ENCODE results near the gene PPP2R2C.

The PPP2R2C gene

GRCh38 chr4:6331018-6331417 is 141.4 kb downstream of the PPP2R2C start:
- no peak overlapping the region for H3K4me3 ChIP-seq (ENCODE audit: low read depth in 1 of 2, low read length in 2 of 2)
- no peak overlapping the region for H3K4me2 ChIP-seq (ENCODE audit: insufficient read depth, low read length)
- H3K27ac ChIP-seq (ENCODE audit: low read length) = no peak overlapping the region
- H2AFZ ChIP-seq (ENCODE audit: low read depth, low read length) = no peak overlapping the region
- no peak overlapping the region for H3K9ac ChIP-seq (ENCODE audit: low read depth, low read length)
- H3K27me3 ChIP-seq (ENCODE audit: insufficient read depth, low read length, poor library complexity) = no peaks in the 10 kb centered on the region
- ATAC-seq (ENCODE audit: insufficient read depth, low read depth) (no peak; the same call in 2 of the 3 replicates), DNase-seq (peak; percentile 29)
- TF ChIP-seq CTCF (IDR thresholded peaks at IDR 0.05; ENCODE audit: borderline replicate concordance, extremely low read depth, low read length, poor library complexity, severe bottlenecking) (peak; percentile 79), EZH2 (IDR thresholded peaks at IDR 0.05; ENCODE audit: borderline replicate concordance, low read depth, low read length, severe bottlenecking) (no peak)
- no peaks in the 10 kb centered on the region for H3K4me1 ChIP-seq (ENCODE audit: insufficient read depth, low read length)
- H4K20me1 ChIP-seq (ENCODE audit: insufficient read depth, low read length) = peaks cover 16% of the 10 kb centered on the region; the same call in 1 of the 2 replicates
- no peaks in the 10 kb centered on the region for H3K9me3 ChIP-seq (ENCODE audit: insufficient read depth, low read length, severe bottlenecking)
- no peaks in the 10 kb centered on the region for H3K36me3 ChIP-seq (ENCODE audit: insufficient read depth, low read length)
- no peaks in the 10 kb centered on the region for H3K79me2 ChIP-seq (ENCODE audit: insufficient read depth, low read length)

GRCh38 chr4:6330384-6330767 is 142.0 kb downstream of the PPP2R2C start:
- no peak overlapping the region for H3K4me3 ChIP-seq (ENCODE audit: low read depth in 1 of 2, low read length in 2 of 2)
- no peak overlapping the region for H3K27ac ChIP-seq (ENCODE audit: low read length)
- no peak for DNase-seq
- H3K36me3 ChIP-seq (ENCODE audit: insufficient read depth, low read length) = no peaks in the 10 kb centered on the region
- TF ChIP-seq EZH2 (IDR thresholded peaks at IDR 0.05; ENCODE audit: borderline replicate concordance, low read depth, low read length, severe bottlenecking) = no peak
- TF ChIP-seq CTCF (IDR thresholded peaks at IDR 0.05; ENCODE audit: borderline replicate concordance, extremely low read depth, low read length, poor library complexity, severe bottlenecking) = no peak
- no peaks in the 10 kb centered on the region for H3K27me3 ChIP-seq (ENCODE audit: insufficient read depth, low read length, poor library complexity)
- no peak overlapping the region for H3K4me2 ChIP-seq (ENCODE audit: insufficient read depth, low read length)
- H3K9ac ChIP-seq (ENCODE audit: low read depth, low read length) = no peak overlapping the region
- no peaks in the 10 kb centered on the region for H3K9me3 ChIP-seq (ENCODE audit: insufficient read depth, low read length, severe bottlenecking)
- no peak for ATAC-seq (ENCODE audit: insufficient read depth, low read depth)
- no peak overlapping the region for H2AFZ ChIP-seq (ENCODE audit: low read depth, low read length)
- peaks cover 16% of the 10 kb centered on the region; the same call in 1 of the 2 replicates for H4K20me1 ChIP-seq (ENCODE audit: insufficient read depth, low read length)
- no peaks in the 10 kb centered on the region for H3K4me1 ChIP-seq (ENCODE audit: insufficient read depth, low read length)
- no peaks in the 10 kb centered on the region for H3K79me2 ChIP-seq (ENCODE audit: insufficient read depth, low read length)

GRCh38 chr4:6329478-6330383 is 142.7 kb downstream of the PPP2R2C start:
- Histone ChIP-seq H4K20me1 (ENCODE audit: insufficient read depth, low read length) (peaks cover 16% of the 10 kb centered on the region; the same call in 1 of the 2 replicates), H3K27me3 (ENCODE audit: insufficient read depth, low read length, poor library complexity) (no peaks in the 10 kb centered on the region), H3K4me1 (ENCODE audit: insufficient read depth, low read length) (no peaks in the 10 kb centered on the region), H3K9ac (ENCODE audit: low read depth, low read length) (no peak overlapping the region), H3K79me2 (ENCODE audit: insufficient read depth, low read length) (no peaks in the 10 kb centered on the region), H3K9me3 (ENCODE audit: insufficient read depth, low read length, severe bottlenecking) (no peaks in the 10 kb centered on the region), H3K36me3 (ENCODE audit: insufficient read depth, low read length) (no peaks in the 10 kb centered on the region), H2AFZ (ENCODE audit: low read depth, low read length) (no peak overlapping the region), H3K27ac (ENCODE audit: low read length) (no peak overlapping the region), H3K4me3 (ENCODE audit: low read depth in 1 of 2, low read length in 2 of 2) (no peak overlapping the region), H3K4me2 (ENCODE audit: insufficient read depth, low read length) (no peak overlapping the region)
- TF ChIP-seq EZH2 (IDR thresholded peaks at IDR 0.05; ENCODE audit: borderline replicate concordance, low read depth, low read length, severe bottlenecking) = no peak
- TF ChIP-seq CTCF (IDR thresholded peaks at IDR 0.05; ENCODE audit: borderline replicate concordance, extremely low read depth, low read length, poor library complexity, severe bottlenecking) = no peak
- DNase-seq = no peak
- ATAC-seq (ENCODE audit: insufficient read depth, low read depth) = no peak
